Peyer's patch (tissue), 4 donors: ENCODE results near the gene TBC1D17. TPM values are rescaled to one million over a fixed set of nuclear protein-coding genes. Genes with fewer than 3 reads are reported as not detected.

Source experiments
- DNase-seq, 3 donors: peaks; one replicate each; pipeline ENCODE4 v3.0.0-alpha.2; 2017 to 2019
- H3K27ac ChIP-seq, 4 donors: fragments of 200-600 bp; sonication (generic); one replicate each; pipeline ENCODE4 v1.5.1; 2016 to 2019
- H3K27me3 ChIP-seq, 2 donors: fragments of 200-600 bp; sonication (generic); one replicate each; pipeline ENCODE4 v1.5.1; 2019
- H3K36me3 ChIP-seq, 3 donors: fragments of 200-600 bp; sonication (generic); one replicate each; pipeline ENCODE4 v1.5.1; 2016 to 2019
- H3K4me1 ChIP-seq, 4 donors: fragments of 200-600 bp; sonication (generic); one replicate each; pipeline ENCODE4 v1.5.1; 2016 to 2019
- H3K4me3 ChIP-seq, 4 donors: fragments of 200-600 bp; sonication (generic); 1 replicate in 3 of 4; 2 replicates in 1 of 4; pipeline ENCODE4 v1.5.1; 2016 to 2019; ENCODE audit warnings: mild to moderate bottlenecking in 1 of 4
- H3K9me3 ChIP-seq, 4 donors: fragments of 200-600 bp; sonication (generic); one replicate each; pipeline ENCODE4 v1.5.1; 2016 to 2019; ENCODE audit warnings: mild to moderate bottlenecking in 1 of 4
- CTCF ChIP-seq, 6 experiments: fragments of 450-650 bp in 4 of 6; fragments of 200-600 bp in 2 of 6; sonication (generic) in 1 of 6; IDR thresholded peaks; one replicate each; pipeline ENCODE4 v1.5.1; 2017 to 2019; ENCODE audit warnings: antibody characterized with exemption in 6 of 6, mild to moderate bottlenecking in 3 of 6, moderate library complexity in 1 of 6
- POLR2A ChIP-seq, 2 donors: fragments of 450-650 bp; IDR thresholded peaks; one replicate each; pipeline ENCODE4 v1.5.1; 2017; ENCODE audit warnings: antibody characterized with exemption in 2 of 2, mild to moderate bottlenecking in 2 of 2, moderate library complexity in 2 of 2
- total RNA-seq, 4 donors: library from RNA; depleted of rRNA; stranded (reverse); fragments of >200 nt; gene quantifications; one replicate each; pipeline ENCODE4 v1.1.0, GENCODE V29; 2016

The TBC1D17 gene
- total RNA-seq, 4 donors from 2014 or later: 22.8 to 83.3 (median 62.1) TPM

- no peak overlapping the region for H3K4me3 ChIP-seq
- TF ChIP-seq POLR2A (IDR thresholded peaks at IDR 0.05) (no peak), CTCF (IDR thresholded peaks at IDR 0.05) (no peak)
- DNase-seq: no peak
- H3K36me3 ChIP-seq: peaks cover 0 to 83% (median 4%) of the 10 kb centered on the region in 3 donors
- H3K27ac ChIP-seq: no peak overlapping the region
- H3K4me1 ChIP-seq: peaks cover 0 to 11% (median 2%) of the 10 kb centered on the region in 4 donors
- H3K27me3 ChIP-seq: no peaks in the 10 kb centered on the region
- no peaks in the 10 kb centered on the region for H3K9me3 ChIP-seq
These were observed 5.6 kb downstream of the TBC1D17 start for GRCh38 chr19:49883094-49883493.

GRCh38 chr19:49884109-49884508, 6.6 kb downstream of the TBC1D17 start:
- Histone ChIP-seq H3K36me3 (peaks cover 0 to 77% (median 4%) of the 10 kb centered on the region in 3 donors), H3K4me3 (no peak overlapping the region), H3K27me3 (no peaks in the 10 kb centered on the region), H3K9me3 (no peaks in the 10 kb centered on the region), H3K27ac (no peak overlapping the region), H3K4me1 (peaks cover 0 to under 1% (median 0%) of the 10 kb centered on the region in 4 donors)
- no peak for TF ChIP-seq CTCF (IDR thresholded peaks at IDR 0.05)
- no peak for TF ChIP-seq POLR2A (IDR thresholded peaks at IDR 0.05)
- DNase-seq: no peak

GRCh38 chr19:49884760-49885159, 7.3 kb downstream of the TBC1D17 start:
- Histone ChIP-seq H3K27me3 (no peaks in the 10 kb centered on the region), H3K4me3 (no peak overlapping the region), H3K4me1 (peaks cover 0 to 3% (median under 1%) of the 10 kb centered on the region in 4 donors), H3K36me3 (peaks cover 0 to 71% (median 4%) of the 10 kb centered on the region in 3 donors), H3K9me3 (no peaks in the 10 kb centered on the region), H3K27ac (no peak overlapping the region)
- no peak for TF ChIP-seq POLR2A (IDR thresholded peaks at IDR 0.05)
- TF ChIP-seq CTCF (IDR thresholded peaks at IDR 0.05): no peak
- DNase-seq: no peak

DNA sequence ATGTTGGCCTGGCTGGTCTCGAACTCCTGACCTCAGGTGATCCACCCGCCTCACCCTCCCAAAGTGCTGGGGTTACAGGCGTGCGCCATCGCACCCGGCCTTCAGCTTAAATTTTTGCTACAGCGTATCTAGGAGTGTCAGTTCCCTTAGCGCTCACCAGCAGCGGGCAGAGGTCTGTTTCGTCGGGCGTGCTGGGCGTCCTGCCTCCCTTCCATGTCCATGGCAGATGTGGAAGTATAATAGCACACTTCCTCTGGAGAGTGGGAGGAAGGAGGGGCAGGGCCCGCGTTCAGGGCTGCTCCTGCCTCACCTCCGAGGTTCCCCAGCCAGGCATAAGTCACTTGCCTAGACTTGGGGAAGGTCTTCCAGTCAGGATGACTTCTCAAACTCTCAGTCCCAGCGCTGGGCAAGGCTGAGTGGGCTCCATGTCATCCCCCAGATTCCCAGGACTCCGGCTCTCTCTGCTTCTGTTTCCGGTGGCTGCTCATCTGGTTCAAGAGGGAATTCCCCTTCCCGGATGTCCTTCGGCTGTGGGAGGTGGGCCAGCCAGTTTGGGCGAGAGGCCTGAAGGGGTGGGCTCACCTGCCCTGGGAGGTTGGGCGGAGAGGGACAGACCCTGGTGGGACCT, 9.6 kb downstream of the TBC1D17 start:
- Histone ChIP-seq H3K4me1 (peaks cover 0 to 14% (median 8%) of the 10 kb centered on the region in 4 donors), H3K9me3 (no peaks in the 10 kb centered on the region), H3K27me3 (no peaks in the 10 kb centered on the region), H3K36me3 (peaks cover 0 to 47% (median 4%) of the 10 kb centered on the region in 3 donors), H3K4me3 (no peak overlapping the region), H3K27ac (no peak overlapping the region)
- peak in 1 of 3 donors; percentile 15 for DNase-seq
- TF ChIP-seq POLR2A (IDR thresholded peaks at IDR 0.05): no peak
- no peak for TF ChIP-seq CTCF (IDR thresholded peaks at IDR 0.05)

- no peak for DNase-seq
- peaks cover 0 to 40% (median 0%) of the 10 kb centered on the region in 3 donors for H3K36me3 ChIP-seq
- no peaks in the 10 kb centered on the region for H3K9me3 ChIP-seq
- peaks cover 0 to 14% (median 8%) of the 10 kb centered on the region in 4 donors for H3K4me1 ChIP-seq
- H3K4me3 ChIP-seq: no peak overlapping the region
- no peak for TF ChIP-seq CTCF (IDR thresholded peaks at IDR 0.05)
- no peak for TF ChIP-seq POLR2A (IDR thresholded peaks at IDR 0.05)
- H3K27me3 ChIP-seq: no peaks in the 10 kb centered on the region
- H3K27ac ChIP-seq: no peak overlapping the region
These were observed 10.4 kb downstream of the TBC1D17 start for GRCh38 chr19:49887665-49888509.
